NCI-H446 treated with DMSO at 0.1 percent for 48 hours (cell line): Measurements from ENCODE around the gene TBCCD1.
"Not testable (repeated sequence)": the region's sequence is repeated elsewhere in the genome, so short reads cannot be mapped to it uniquely, and the experiment has no call there.

Experiments
- DNase-seq: peaks from one replicate; lab custom pipeline; 2025; lab: John Stamatoyannopoulos, UW

TBCCD1 gene

GRCh38 chr3:186594591-186595113 is 27.5 kb upstream of the TBCCD1 start:
- DNase-seq: no peak

GRCh38 chr3:186593862-186594261 is 26.7 kb upstream of the TBCCD1 start:
- DNase-seq: no peak

- DNase-seq: no peak
Measured at GRCh38 chr3:186592682-186593081, 25.5 kb upstream of the TBCCD1 start.

- no peak for DNase-seq
Measured at GRCh38 chr3:186590580-186591295, 23.6 kb upstream of the TBCCD1 start.

GRCh38 chr3:186589856-186590579 is 22.9 kb upstream of the TBCCD1 start:
- no peak for DNase-seq

GRCh38 chr3:186589121-186589520 is 22.0 kb upstream of the TBCCD1 start:
- no peak for DNase-seq

- no peak for DNase-seq
Measured at GRCh38 chr3:186588632-186589031, 21.5 kb upstream of the TBCCD1 start.

- no peak for DNase-seq
Measured at GRCh38 chr3:186587183-186587582, 20.0 kb upstream of the TBCCD1 start.

GRCh38 chr3:186586245-186586644 is 19.1 kb upstream of the TBCCD1 start:
- not testable (repeated sequence) for DNase-seq

GRCh38 chr3:186583831-186584230 is 16.7 kb upstream of the TBCCD1 start:
- DNase-seq: no peak

- DNase-seq: no peak
Measured at GRCh38 chr3:186582541-186582940, 15.4 kb upstream of the TBCCD1 start.

- DNase-seq: no peak
Measured at GRCh38 chr3:186580785-186581184, 13.6 kb upstream of the TBCCD1 start.

GRCh38 chr3:186577521-186577920 is 10.4 kb upstream of the TBCCD1 start:
- no peak for DNase-seq

GRCh38 chr3:186571644-186572013 is 4.5 kb upstream of the TBCCD1 start:
- DNase-seq: no peak

- no peak for DNase-seq
Measured at GRCh38 chr3:186570941-186571643, 4.0 kb upstream of the TBCCD1 start.

GRCh38 chr3:186570096-186570940 is 3.2 kb upstream of the TBCCD1 start, which contains the start of gene DNAJB11:
Gene DNAJB11, plus strand, starts transcription at chr3:186570720. Its CDS starts 178 bp downstream, at chr3:186570898.
- DNase-seq: peak; percentile 100

- DNase-seq: no peak
Measured at GRCh38 chr3:186569779-186570095, 2.6 kb upstream of the TBCCD1 start.

- DNase-seq: not testable (repeated sequence)
Measured at GRCh38 chr3:186569361-186569760, 2.2 kb upstream of the TBCCD1 start.

- no peak for DNase-seq
Measured at GRCh38 chr3:186566772-186567071, 417 bp downstream of the TBCCD1 start.

GRCh38 chr3:186564586-186564985 is 2.6 kb downstream of the TBCCD1 start:
- no peak for DNase-seq

GRCh38 chr3:186552408-186553031 is 14.6 kb downstream of the TBCCD1 start:
- DNase-seq: no peak

- DNase-seq: no peak
Measured at GRCh38 chr3:186551387-186551786, 15.8 kb downstream of the TBCCD1 start.
